ENCODE data around the gene KLHL22. TPM values are rescaled to one million over a fixed set of nuclear protein-coding genes. Genes with fewer than 3 reads are reported as not detected.

The KLHL22 gene
- total and polyA plus RNA-seq, 2 of the 4 experiments (the other 2 are of a cell fraction), result 27.1 to 30.1 TPM

DNA sequence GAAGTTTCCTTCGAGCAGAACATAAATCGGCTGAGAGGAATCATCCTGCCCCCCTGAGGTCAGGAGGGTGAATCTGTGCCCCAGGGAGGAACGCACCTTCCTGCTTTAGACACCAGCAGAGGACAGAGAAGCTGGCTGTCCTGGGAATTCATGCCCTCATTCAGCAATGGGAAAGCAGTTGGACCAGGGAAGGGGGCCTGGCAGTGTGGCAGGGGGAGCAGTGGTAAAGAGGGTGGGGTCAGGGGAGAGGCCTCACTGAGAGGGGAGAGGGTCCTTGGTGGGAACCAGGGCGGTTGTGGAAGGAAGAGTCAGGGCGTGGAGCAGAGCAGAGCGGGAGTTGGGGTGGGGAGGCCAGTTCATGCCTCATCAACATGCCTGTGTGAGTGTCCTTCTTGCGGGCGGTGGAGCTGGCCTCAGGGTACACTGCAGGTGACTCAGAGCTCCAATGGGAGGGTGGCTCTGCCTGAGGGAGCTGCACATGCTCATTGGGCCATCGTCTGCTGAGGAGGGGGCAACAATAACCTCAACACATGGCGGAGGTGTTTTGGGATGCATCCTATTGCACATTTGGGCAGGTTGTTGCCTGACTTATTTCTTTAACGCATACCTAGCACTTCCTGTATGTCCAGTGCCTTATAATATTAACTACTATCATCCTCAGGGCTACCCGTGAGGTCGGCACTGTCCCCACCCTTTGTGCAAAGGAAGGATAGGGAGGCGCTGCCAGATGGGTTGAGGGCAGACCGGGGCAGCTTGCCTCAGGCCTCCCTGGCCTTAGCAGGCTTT lies 35.0 kb upstream of the KLHL22 start:
- TF ChIP-seq MAFK (IDR thresholded peaks at IDR 0.05; ENCODE audit: low read depth, low read length), result no peak
- TF ChIP-seq MXI1 (IDR thresholded peaks at IDR 0.05; ENCODE audit: borderline replicate concordance, low read depth, low read length), result no peak
- TF ChIP-seq RAD21 (IDR thresholded peaks at IDR 0.05; ENCODE audit: low read length), result peak; percentile 22; the same call in 1 of the 2 replicates
- TF ChIP-seq BHLHE40 (IDR thresholded peaks at IDR 0.05; ENCODE audit: low read depth, low read length), result 0 out of 2 replicates have a peak, but pooled peaks have one; percentile 23
- TF ChIP-seq SMC3 (IDR thresholded peaks at IDR 0.05; ENCODE audit: low read depth, low read length), result no peak
- TF ChIP-seq CEBPB (IDR thresholded peaks at IDR 0.05; ENCODE audit: low read depth, low read length), result no peak; the same call in 1 of the 2 replicates
- TF ChIP-seq RCOR1 (IDR thresholded peaks at IDR 0.05; ENCODE audit: insufficient replicate concordance, low read length), result no peak
- no peak for TF ChIP-seq POLR2A (IDR thresholded peaks at IDR 0.05; ENCODE audit: low read depth, low read length)
- peak; percentile 76 for TF ChIP-seq MAZ (IDR thresholded peaks at IDR 0.05; ENCODE audit: borderline replicate concordance, low read depth, low read length)
- TF ChIP-seq FOS (IDR thresholded peaks at IDR 0.05; ENCODE audit: low read depth, low read length), result peak; percentile 53
- no peak for TF ChIP-seq CHD1 (IDR thresholded peaks at IDR 0.05; ENCODE audit: low read depth, low read length)
- peak; percentile 60; the same call in 1 of the 2 replicates for TF ChIP-seq USF2 (IDR thresholded peaks at IDR 0.05; ENCODE audit: low read depth, low read length)
- TF ChIP-seq CTCF (conservative IDR thresholded peaks at IDR 0.05; ENCODE audit: low read depth, low read length), result no peak
- no peak for TF ChIP-seq NFE2L2 (IDR thresholded peaks at IDR 0.05; ENCODE audit: low read depth, low read length)
- TF ChIP-seq RFX5 (IDR thresholded peaks at IDR 0.05; ENCODE audit: low read depth, low read length), result no peak
- peaks cover 24 to 81% of the 10 kb centered on the region in 2 experiments for H3K79me1 ChIP-seq (ENCODE audit: low read depth in 1 of 2, low read length in 2 of 2)
- H3K14ac ChIP-seq (replicated peaks; ENCODE audit: low read depth, low read length), result peak overlapping the region; percentile 87
- ATAC-seq (ENCODE audit: low read depth) (peak; percentile 45), DNase-seq (peak; percentile 83)
- peak overlapping the region; percentile 73 for H2BK20ac ChIP-seq (ENCODE audit: low read depth, low read length)
- H2BK15ac ChIP-seq (ENCODE audit: low read depth, low read length), result peak overlapping the region; percentile 63; the same call in 1 of the 3 replicates
- peak overlapping the region; percentile 91 for H3K27ac ChIP-seq (ENCODE audit: insufficient read depth, low read length)
- H3K23ac ChIP-seq (ENCODE audit: low read depth, low read length), result peak overlapping the region; percentile 89; the same call in 1 of the 2 replicates
- H4K20me1 ChIP-seq (ENCODE audit: insufficient read depth, low read length), result peaks cover 76% of the 10 kb centered on the region
- 73% methylated on average over 4 of the region's 15 CpGs; no CpG with 5 or more reads in 1 of the 2 experiments for WGBS, 2 experiments (ENCODE audit: extremely low coverage in 2 of 2, insufficient read length in 1 of 2)
- peak overlapping the region; percentile 76 for H2BK120ac ChIP-seq (ENCODE audit: low read depth, low read length)
- H3K18ac ChIP-seq (ENCODE audit: low read depth, low read length), result peak overlapping the region; percentile 58; the same call in 1 of the 2 replicates
- in situ Hi-C loops (cut with MboI; ENCODE audit: low sequenced_read_pairs) (no loop called here), intact Hi-C loops (cut with micrococcal nuclease) (no loop called here), dilution Hi-C loops (cut with HindIII; ENCODE audit: low sequenced_read_pairs, unreplicated experiment) (no loop called here)
- H3K4me2 ChIP-seq (ENCODE audit: low read depth, low read length), result no peak overlapping the region
- peaks cover 50% of the 10 kb centered on the region for H3K4me1 ChIP-seq (ENCODE audit: control insufficient read depth, insufficient read depth, low read length)
- H3K27me3 ChIP-seq (ENCODE audit: control insufficient read depth, insufficient read depth, low read length), result no peaks in the 10 kb centered on the region
- peak overlapping the region; percentile 93 for H3K4ac ChIP-seq (ENCODE audit: low read depth, low read length)
- H3K4me3 ChIP-seq (ENCODE audit: insufficient read depth, low read depth, low read length), result no peak overlapping the region
- H3K36me3 ChIP-seq (ENCODE audit: control insufficient read depth, insufficient read depth, low read length), result peaks cover 18% of the 10 kb centered on the region
- peak overlapping the region; percentile 12; the same call in 1 of the 2 replicates for H3K9ac ChIP-seq (ENCODE audit: low read depth, low read length)
- ChIA-PET POLR2A (ENCODE audit: unreplicated experiment) (no interaction called here), CTCF (no interaction called here)
- H4K91ac ChIP-seq (ENCODE audit: insufficient read depth, low read depth, low read length), result peak overlapping the region; percentile 77
- peak overlapping the region; percentile 97 for H2BK5ac ChIP-seq (ENCODE audit: low read depth, low read length, poor library complexity, severe bottlenecking)
- H4K8ac ChIP-seq (ENCODE audit: low read depth in 2 of 2, low read length in 2 of 2), result peak overlapping the region; percentile 77 to 85
- H2AFZ ChIP-seq (replicated peaks; ENCODE audit: low read length, poor library complexity), result peak overlapping the region; percentile 34
- no TSS peak for BruUV-seq (replicated peaks)
- H3K56ac ChIP-seq (ENCODE audit: extremely low read depth, insufficient read depth, low read length), result peak overlapping the region; percentile 57
- peak overlapping the region; percentile 95 for H2AK5ac ChIP-seq (ENCODE audit: low read depth, low read length)
- peak overlapping the region; percentile 91 for H2AK9ac ChIP-seq (replicated peaks; ENCODE audit: low read depth, low read length, poor library complexity)
- H3K9me3 ChIP-seq (ENCODE audit: control insufficient read depth, insufficient read depth, low read length), result no peaks in the 10 kb centered on the region
- peak overlapping the region; percentile 56; the same call in 1 of the 2 replicates for H4K5ac ChIP-seq (ENCODE audit: low read depth, low read length)
- peaks cover 41% of the 10 kb centered on the region for H3K9me1 ChIP-seq (ENCODE audit: insufficient read depth, low read length)

Data from IMR-90 (cell line).